Measurements from ENCODE around the gene RBM39.

The RBM39 gene

DNA sequence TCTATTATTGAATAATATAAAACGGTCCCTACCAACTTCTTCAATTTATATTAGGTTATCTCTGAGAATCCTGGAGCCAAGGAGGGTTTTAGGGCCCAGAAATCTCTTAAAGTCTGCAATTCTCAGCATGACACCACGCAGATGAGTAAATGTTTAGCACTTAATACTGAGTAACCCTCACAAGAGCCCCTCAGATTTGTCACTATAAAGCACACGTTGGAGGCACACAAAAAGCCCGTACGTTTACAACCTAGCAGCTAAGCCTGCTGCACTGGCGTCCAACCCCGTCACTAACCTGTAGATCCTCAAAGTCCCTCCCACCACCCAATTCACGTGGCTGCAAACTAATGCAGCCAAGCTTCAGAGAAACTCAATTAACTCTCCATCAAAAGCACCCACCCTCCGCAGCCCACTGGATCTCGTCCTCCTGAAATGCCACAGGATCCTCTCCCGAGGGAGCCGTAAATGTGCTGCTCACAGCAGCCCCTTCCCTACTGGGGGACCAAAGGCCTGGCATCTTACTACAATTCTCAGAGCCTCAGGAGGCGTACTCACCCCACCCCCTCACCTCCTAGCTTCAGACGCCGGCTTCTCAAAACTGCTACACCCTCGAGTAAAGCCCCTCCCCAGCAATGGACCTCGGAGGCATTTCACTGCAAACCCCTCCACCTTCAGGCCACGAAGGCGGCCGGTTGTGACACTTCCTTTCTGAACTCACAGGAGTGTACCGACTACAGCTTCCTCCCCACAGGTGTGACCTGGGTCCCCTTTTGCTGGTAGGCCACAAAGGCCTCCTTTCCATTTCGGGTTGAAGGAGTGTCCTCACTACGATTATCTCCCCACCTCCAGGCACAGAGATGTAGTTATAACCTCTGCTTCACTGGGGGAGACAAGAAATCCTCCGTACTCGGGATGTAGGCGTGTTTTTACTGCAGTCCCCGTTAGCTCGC is 78.3 kb downstream of the RBM39 start:
- TF ChIP-seq, protein P1, sequence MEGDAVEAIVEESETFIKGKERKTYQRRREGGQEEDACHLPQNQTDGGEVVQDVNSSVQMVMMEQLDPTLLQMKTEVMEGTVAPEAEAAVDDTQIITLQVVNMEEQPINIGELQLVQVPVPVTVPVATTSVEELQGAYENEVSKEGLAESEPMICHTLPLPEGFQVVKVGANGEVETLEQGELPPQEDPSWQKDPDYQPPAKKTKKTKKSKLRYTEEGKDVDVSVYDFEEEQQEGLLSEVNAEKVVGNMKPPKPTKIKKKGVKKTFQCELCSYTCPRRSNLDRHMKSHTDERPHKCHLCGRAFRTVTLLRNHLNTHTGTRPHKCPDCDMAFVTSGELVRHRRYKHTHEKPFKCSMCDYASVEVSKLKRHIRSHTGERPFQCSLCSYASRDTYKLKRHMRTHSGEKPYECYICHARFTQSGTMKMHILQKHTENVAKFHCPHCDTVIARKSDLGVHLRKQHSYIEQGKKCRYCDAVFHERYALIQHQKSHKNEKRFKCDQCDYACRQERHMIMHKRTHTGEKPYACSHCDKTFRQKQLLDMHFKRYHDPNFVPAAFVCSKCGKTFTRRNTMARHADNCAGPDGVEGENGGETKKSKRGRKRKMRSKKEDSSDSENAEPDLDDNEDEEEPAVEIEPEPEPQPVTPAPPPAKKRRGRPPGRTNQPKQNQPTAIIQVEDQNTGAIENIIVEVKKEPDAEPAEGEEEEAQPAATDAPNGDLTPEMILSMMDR (IDR thresholded peaks at IDR 0.05; ENCODE audit: extremely low read depth, missing control alignments): no peak
- DNase-seq (ENCODE audit: low spot score): peak; percentile 64

DNA sequence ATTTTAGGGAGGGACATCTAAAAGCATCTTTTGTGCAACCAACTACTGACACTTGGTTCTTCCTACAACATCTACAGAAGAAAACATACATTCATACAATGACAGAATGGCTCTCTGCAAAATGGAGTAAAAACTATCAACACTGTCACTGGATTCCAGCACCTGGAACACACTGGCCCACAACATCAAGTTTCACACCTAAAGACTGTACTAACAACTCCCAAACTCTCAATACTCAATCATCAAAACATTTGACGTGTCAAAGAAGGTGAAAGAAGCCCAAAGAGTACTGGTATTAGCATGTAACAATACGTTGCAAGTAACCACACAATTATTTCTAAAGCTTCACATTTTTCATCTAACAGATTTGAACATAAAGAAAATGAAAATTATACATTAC is 79.5 kb downstream of the RBM39 start:
- no peak for DNase-seq (ENCODE audit: low spot score)
- TF ChIP-seq, protein P1 (IDR thresholded peaks at IDR 0.05; ENCODE audit: extremely low read depth, missing control alignments): no peak

DNA sequence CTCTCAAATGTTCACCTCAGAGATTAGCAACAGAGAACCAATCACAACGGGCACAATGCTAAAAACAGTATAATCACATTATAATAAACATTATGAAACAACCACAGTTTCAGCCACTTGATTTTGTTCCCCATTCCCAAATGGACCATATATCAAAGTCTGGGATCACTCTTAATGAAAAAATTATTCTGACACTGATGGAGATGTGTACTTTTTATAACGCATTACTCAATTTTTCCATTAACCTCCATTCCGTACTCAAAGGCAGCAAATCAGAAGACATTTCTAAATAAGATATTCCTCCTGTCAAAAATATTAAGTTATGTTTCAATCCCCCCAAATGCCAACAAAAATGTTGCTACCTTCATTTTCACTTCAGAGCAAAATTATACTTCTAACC is 80.2 kb downstream of the RBM39 start:
- TF ChIP-seq, protein P1 (IDR thresholded peaks at IDR 0.05; ENCODE audit: extremely low read depth, missing control alignments): no peak

DNA sequence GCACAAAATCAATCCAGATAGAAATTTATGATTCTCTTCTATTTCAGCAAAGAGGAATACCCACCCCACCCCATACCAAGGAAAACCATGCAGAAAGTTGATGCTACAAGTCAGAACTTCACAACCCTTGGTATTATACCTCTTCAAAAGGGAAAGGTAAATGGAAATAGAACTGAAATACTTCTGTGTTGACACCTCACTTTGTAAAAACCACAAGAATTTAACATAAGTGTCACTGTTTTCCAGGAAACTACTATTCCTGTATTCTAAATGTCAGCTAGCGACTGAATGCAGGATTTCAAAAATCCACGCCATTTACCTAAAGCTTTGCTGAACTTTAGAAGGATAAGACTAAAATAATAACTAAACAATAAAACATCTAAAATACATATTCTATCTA is 81.0 kb downstream of the RBM39 start:
- DNase-seq (ENCODE audit: low spot score): no peak
- TF ChIP-seq, protein P1 (IDR thresholded peaks at IDR 0.05; ENCODE audit: extremely low read depth, missing control alignments): no peak

More for the DNA sequence above, 80.2 kb downstream of the RBM39 start:
- no peak for DNase-seq (ENCODE audit: low spot score)

DNA sequence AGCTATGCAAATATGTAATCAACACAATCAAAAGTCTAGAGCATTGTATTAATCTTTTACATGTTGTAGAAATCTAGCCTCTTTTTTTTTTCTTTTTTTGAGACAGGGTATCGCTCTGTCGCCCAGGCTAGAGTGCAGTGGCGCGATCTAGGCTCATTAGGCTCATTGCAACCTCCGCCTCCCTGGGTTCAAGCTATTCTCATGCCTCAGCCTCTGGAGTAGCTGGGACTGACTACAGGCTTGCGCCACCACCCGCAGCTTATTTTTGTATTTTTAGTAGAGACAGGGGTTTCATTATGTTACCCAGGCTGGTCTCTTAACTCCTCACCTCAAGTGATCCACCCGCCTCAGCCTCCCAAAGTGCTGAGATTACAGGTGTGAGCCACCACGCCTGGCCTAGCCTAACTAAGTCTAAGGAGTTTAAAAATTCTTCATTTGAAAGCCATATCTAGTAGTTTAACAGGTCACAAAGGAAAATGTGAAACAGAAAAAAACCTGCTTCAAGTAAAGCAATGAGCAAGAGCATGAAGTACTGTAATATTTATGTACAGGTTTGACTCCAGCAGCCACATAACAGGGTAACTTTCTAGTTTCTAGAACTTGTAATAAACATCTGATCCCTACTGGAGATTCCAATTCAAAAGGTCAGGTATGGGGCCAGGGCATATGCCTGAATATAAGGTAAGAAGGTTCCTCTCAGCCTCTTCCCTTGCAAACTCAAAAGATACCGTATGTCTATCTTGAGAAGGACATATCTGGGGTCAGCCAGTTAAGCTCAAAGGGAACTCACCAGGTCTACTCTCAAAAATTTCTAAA is 81.7 kb downstream of the RBM39 start:
- DNase-seq (ENCODE audit: low spot score): no peak
- TF ChIP-seq, protein P1 (IDR thresholded peaks at IDR 0.05; ENCODE audit: extremely low read depth, missing control alignments): no peak

DNA sequence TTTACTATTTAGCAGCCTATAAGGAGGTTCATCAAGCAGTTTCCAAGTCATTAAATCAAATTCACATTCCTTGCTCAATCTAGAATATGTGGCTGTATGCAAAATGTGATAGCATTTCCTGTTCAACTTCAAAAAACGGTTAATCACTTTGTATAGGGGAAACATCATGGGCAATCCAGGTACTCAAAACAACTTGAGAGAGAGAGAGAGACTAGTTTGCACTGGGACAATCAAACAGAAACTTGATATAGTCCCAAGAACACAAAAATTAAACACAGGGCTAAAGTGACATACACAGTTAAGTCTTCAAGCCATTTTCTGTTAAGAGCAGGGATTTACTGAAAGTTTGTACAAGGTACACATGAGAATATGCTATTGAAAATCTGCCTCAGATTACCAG is 84.8 kb downstream of the RBM39 start:
- TF ChIP-seq, protein P1 (IDR thresholded peaks at IDR 0.05; ENCODE audit: extremely low read depth, missing control alignments): no peak
- no peak for DNase-seq (ENCODE audit: low spot score)

DNA sequence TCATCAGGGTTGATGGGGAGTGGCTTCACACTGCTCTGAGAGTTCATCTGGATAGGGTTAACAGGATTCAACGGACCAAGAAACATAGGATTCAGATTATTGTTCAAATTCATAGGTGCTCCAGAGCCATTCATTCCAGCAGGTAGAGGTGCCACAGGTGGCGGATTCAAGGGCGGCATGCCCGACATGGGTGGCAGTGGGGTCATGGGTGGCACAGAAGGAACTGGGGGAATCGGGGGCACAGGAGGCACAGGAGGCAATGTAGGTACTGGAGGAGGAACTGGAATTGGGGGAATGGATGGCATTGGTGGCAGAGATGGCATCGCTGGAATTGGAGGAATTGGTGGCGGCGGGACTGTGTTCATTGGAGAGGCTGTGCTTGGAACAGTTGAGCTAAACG is 87.6 kb downstream of the RBM39 start:
- TF ChIP-seq, protein P1 (IDR thresholded peaks at IDR 0.05; ENCODE audit: extremely low read depth, missing control alignments): no peak
- DNase-seq (ENCODE audit: low spot score): no peak

Data from GM20000 (cell line).